ENCODE results near the gene LRRC74A.

DNA sequence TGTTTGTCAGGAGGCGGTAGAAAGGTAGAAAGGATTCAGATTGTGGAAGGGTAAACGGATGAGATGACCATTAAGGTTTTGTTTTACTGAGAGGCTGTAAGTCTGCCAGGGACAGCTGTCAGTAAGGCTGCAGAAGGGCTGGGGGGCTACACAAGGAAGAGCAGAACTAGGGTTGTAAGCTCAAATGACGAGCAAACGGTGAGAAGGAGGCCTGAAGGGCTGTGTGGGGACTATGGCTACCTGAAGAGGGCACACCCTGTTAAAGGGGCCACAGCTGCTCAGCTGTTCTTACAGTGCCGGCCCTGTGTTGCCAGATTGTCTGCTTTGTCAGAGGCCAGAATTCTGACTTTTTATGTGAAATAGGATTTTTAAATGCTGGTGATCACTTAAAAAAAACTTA lies 45.8 kb upstream of the LRRC74A start:
- TF ChIP-seq, protein P1, sequence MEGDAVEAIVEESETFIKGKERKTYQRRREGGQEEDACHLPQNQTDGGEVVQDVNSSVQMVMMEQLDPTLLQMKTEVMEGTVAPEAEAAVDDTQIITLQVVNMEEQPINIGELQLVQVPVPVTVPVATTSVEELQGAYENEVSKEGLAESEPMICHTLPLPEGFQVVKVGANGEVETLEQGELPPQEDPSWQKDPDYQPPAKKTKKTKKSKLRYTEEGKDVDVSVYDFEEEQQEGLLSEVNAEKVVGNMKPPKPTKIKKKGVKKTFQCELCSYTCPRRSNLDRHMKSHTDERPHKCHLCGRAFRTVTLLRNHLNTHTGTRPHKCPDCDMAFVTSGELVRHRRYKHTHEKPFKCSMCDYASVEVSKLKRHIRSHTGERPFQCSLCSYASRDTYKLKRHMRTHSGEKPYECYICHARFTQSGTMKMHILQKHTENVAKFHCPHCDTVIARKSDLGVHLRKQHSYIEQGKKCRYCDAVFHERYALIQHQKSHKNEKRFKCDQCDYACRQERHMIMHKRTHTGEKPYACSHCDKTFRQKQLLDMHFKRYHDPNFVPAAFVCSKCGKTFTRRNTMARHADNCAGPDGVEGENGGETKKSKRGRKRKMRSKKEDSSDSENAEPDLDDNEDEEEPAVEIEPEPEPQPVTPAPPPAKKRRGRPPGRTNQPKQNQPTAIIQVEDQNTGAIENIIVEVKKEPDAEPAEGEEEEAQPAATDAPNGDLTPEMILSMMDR (IDR thresholded peaks at IDR 0.05): no peak
- TF ChIP-seq POLR2A (IDR thresholded peaks at IDR 0.05): no peak

Measured in body of pancreas (tissue), 4 donors.